OCI-LY1 (cell line): ENCODE data around the gene MAD1L1.

Source experiments
- H2AFZ ChIP-seq: fragments of 200-600 bp; sonication (generic), shearing (Covaris generic); 2 replicates; pipeline ENCODE4 v1.6.0; 2014; ENCODE audit warnings: antibody characterized with exemption, mild to moderate bottlenecking, low read length
- H3F3A ChIP-seq: fragments of 200-600 bp; sonication (generic), shearing (Covaris generic); 2 replicates; pipeline ENCODE4 v1.6.0; 2014; ENCODE audit warnings: mild to moderate bottlenecking, antibody characterized with exemption, low read length, moderate library complexity; ENCODE audit not compliant: insufficient read depth
- H3K27ac ChIP-seq: fragments of 200-600 bp; sonication (generic); 2 replicates; pipeline ENCODE4 v1.5.1; 2014; ENCODE audit warnings: low read length, mixed run types, mild to moderate bottlenecking, low read depth; ENCODE audit not compliant: poor library complexity, severe bottlenecking
- H3K27me3 ChIP-seq: fragments of 200-600 bp; sonication (generic); 2 replicates; pipeline ENCODE4 v1.6.0; 2014; ENCODE audit warnings: antibody characterized with exemption, mild to moderate bottlenecking, low read length, moderate library complexity; ENCODE audit not compliant: insufficient read depth
- H3K36me3 ChIP-seq: fragments of 200-600 bp; sonication (generic); 2 replicates; pipeline ENCODE4 v1.6.1; 2014; ENCODE audit warnings: mild to moderate bottlenecking, antibody characterized with exemption, low read length, moderate library complexity, mixed read lengths; ENCODE audit not compliant: insufficient read depth
- H3K4me1 ChIP-seq: fragments of 200-600 bp; sonication (generic); 2 replicates; pipeline ENCODE4 v1.5.1; 2014; ENCODE audit warnings: mild to moderate bottlenecking, low read length, moderate library complexity; ENCODE audit not compliant: insufficient read depth, severe bottlenecking
- H3K4me2 ChIP-seq: fragments of 200-600 bp; sonication (generic), shearing (Covaris generic); 2 replicates; pipeline ENCODE4 v1.6.1; 2014; ENCODE audit warnings: low read length
- H3K4me3 ChIP-seq: fragments of 200-600 bp; sonication (generic); 2 replicates; pipeline ENCODE4 v1.5.1; 2014; ENCODE audit warnings: low read length, low read depth, mild to moderate bottlenecking, mixed read lengths; ENCODE audit not compliant: poor library complexity, severe bottlenecking
- H3K79me2 ChIP-seq: fragments of 200-600 bp; shearing (Covaris generic); 2 replicates; pipeline ENCODE4 v1.6.1; 2016; ENCODE audit warnings: mixed run types, low read length, mixed read lengths; ENCODE audit not compliant: insufficient read depth
- H3K9ac ChIP-seq: fragments of 200-600 bp; sonication (generic), shearing (Covaris generic); 2 replicates; pipeline ENCODE4 v1.6.1; 2014; ENCODE audit warnings: mild to moderate bottlenecking, low read length, mixed read lengths
- H3K9me2 ChIP-seq: fragments of 200-600 bp; sonication (generic), shearing (Covaris generic); 2 replicates; pipeline ENCODE4 v1.6.1; 2014; ENCODE audit warnings: low read depth, mild to moderate bottlenecking, low read length, mixed read lengths
- H3K9me3 ChIP-seq: fragments of 200-600 bp; shearing (Covaris generic); 2 replicates; pipeline ENCODE4 v1.6.1; 2014; ENCODE audit warnings: low read length, mixed read lengths
- H4K20me1 ChIP-seq: fragments of 200-600 bp; sonication (generic), shearing (Covaris generic); 2 replicates; pipeline ENCODE4 v1.6.0; 2016; ENCODE audit warnings: mild to moderate bottlenecking, low read length; ENCODE audit not compliant: insufficient read depth
- CTCF ChIP-seq: fragments of 200-600 bp; sonication (generic), shearing (Covaris generic); IDR thresholded peaks from 2 replicates; pipeline ENCODE4 v1.5.1; 2017; ENCODE audit warnings: mild to moderate bottlenecking, antibody characterized with exemption, low read length, moderate library complexity, mixed read lengths
- EZH2 ChIP-seq: fragments of 200-600 bp; sonication (generic), shearing (Covaris generic); IDR thresholded peaks from 2 replicates; pipeline ENCODE4 v1.8.0; 2017; ENCODE audit warnings: borderline replicate concordance, mixed run types, mild to moderate bottlenecking, antibody characterized with exemption, low read length, moderate library complexity, mixed read lengths

MAD1L1 gene

GRCh38 chr7:2116989-2117591, 115.7 kb downstream of the MAD1L1 start:
- Histone ChIP-seq H3K27ac (peak overlapping the region; percentile 23), H3K9me2 (no peaks in the 10 kb centered on the region), H3K36me3 (peaks cover 13% of the 10 kb centered on the region; the same call in 1 of the 2 replicates), H3K4me2 (no peak overlapping the region), H3F3A (no peaks in the 10 kb centered on the region), H3K9ac (no peak overlapping the region), H3K79me2 (no peaks in the 10 kb centered on the region), H3K4me3 (no peak overlapping the region), H3K27me3 (no peaks in the 10 kb centered on the region), H4K20me1 (no peaks in the 10 kb centered on the region), H3K4me1 (peaks cover 20% of the 10 kb centered on the region), H3K9me3 (no peaks in the 10 kb centered on the region), H2AFZ (no peak overlapping the region)
- no peak for TF ChIP-seq EZH2
- TF ChIP-seq CTCF, result no peak

GRCh38 chr7:2116448-2116810, 116.3 kb downstream of the MAD1L1 start:
- H3K27ac ChIP-seq, result no peak overlapping the region

GRCh38 chr7:2115760-2116447, 116.8 kb downstream of the MAD1L1 start:
- no peak overlapping the region for H3K4me2 ChIP-seq
- no peaks in the 10 kb centered on the region for H3K9me2 ChIP-seq
- H3K79me2 ChIP-seq, result no peaks in the 10 kb centered on the region
- no peak for TF ChIP-seq EZH2
- TF ChIP-seq CTCF, result no peak
- H3K9me3 ChIP-seq, result no peaks in the 10 kb centered on the region
- H3K4me1 ChIP-seq, result peaks cover 32% of the 10 kb centered on the region
- no peaks in the 10 kb centered on the region for H3K27me3 ChIP-seq
- no peak overlapping the region for H3K4me3 ChIP-seq
- H3K9ac ChIP-seq, result no peak overlapping the region
- no peak overlapping the region for H3K27ac ChIP-seq
- H2AFZ ChIP-seq, result no peak overlapping the region
- H3K36me3 ChIP-seq, result peaks cover 13% of the 10 kb centered on the region; the same call in 1 of the 2 replicates
- H4K20me1 ChIP-seq, result no peaks in the 10 kb centered on the region
- H3F3A ChIP-seq, result no peaks in the 10 kb centered on the region

More at GRCh38 chr7:2116448-2116810, 116.3 kb downstream of the MAD1L1 start:
- no peak overlapping the region for H2AFZ ChIP-seq
- peaks cover 13% of the 10 kb centered on the region; the same call in 1 of the 2 replicates for H3K36me3 ChIP-seq
- H3K9me2 ChIP-seq, result no peaks in the 10 kb centered on the region
- H3F3A ChIP-seq, result no peaks in the 10 kb centered on the region
- no peaks in the 10 kb centered on the region for H4K20me1 ChIP-seq
- TF ChIP-seq EZH2 (no peak), CTCF (no peak)
- no peak overlapping the region for H3K4me3 ChIP-seq
- H3K4me2 ChIP-seq, result no peak overlapping the region
- no peaks in the 10 kb centered on the region for H3K79me2 ChIP-seq
- no peaks in the 10 kb centered on the region for H3K9me3 ChIP-seq
- no peak overlapping the region for H3K9ac ChIP-seq
- peaks cover 26% of the 10 kb centered on the region for H3K4me1 ChIP-seq
- no peaks in the 10 kb centered on the region for H3K27me3 ChIP-seq
